CD4-positive, alpha-beta T cell treated with Interleukin-15 for 1 hour (primary cell): ENCODE results near the gene COBLL1.

ENCODE experiments used
- DNase-seq: peaks from one replicate; pipeline ENCODE4 v3.0.0-alpha.2; 2020

Gene COBLL1

DNA sequence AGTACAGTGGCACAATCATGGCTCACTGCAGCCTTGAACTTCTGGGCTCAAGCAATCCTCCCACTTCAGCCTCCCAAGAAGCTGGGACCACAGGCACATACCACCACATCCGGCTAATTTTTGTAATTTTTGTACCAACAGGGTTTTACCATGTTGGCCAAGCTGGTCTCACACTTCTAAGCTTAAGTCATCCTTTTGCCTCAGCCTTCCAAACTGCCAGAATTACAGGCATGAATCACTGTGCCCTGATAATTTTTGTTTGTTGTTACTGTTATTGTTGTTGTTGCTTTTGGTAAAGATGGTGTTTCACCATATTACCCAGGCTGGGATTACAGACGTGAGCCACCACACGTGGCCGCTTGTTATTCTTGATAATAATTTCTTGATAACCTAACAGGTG lies 10.5 kb upstream of the COBLL1 start:
- no peak for DNase-seq

DNA sequence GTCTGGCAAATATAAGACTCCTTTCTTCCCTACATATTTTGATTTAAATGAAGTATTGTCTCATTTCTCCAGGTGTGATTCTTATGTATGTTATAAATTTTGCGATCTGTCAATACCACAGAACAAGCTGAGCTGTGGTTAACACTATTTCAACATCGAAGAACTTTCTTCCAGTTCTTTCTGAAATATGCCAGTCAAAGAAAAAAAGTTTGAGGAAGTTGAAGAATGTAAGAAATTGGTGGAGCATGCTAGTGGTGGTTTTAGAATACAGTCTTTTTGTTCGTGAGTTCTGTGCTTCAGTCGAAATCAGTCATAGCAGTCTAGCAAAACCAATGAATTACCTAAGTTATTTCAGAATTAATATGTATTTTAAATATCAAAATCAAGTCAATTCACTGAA lies 8.6 kb upstream of the COBLL1 start:
- no peak for DNase-seq

DNA sequence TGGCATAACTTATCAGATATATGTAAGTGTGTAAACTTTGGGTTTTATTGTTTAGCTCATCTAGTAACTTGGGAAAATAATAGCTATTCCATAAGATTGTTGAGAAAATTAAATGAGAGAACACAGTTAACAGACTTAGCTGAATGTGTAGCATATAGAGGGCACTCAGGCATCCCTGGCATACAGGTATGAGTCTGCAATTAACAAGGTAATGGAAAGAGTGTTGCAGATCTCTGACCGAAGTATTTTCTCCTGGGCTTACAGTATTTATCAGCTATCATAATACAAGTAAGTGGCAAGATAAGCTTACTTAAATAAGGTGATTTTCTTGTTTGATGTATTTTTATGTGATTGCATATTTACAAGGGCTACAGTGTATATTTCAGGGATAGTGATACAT lies 7.9 kb upstream of the COBLL1 start:
- DNase-seq = no peak

DNA sequence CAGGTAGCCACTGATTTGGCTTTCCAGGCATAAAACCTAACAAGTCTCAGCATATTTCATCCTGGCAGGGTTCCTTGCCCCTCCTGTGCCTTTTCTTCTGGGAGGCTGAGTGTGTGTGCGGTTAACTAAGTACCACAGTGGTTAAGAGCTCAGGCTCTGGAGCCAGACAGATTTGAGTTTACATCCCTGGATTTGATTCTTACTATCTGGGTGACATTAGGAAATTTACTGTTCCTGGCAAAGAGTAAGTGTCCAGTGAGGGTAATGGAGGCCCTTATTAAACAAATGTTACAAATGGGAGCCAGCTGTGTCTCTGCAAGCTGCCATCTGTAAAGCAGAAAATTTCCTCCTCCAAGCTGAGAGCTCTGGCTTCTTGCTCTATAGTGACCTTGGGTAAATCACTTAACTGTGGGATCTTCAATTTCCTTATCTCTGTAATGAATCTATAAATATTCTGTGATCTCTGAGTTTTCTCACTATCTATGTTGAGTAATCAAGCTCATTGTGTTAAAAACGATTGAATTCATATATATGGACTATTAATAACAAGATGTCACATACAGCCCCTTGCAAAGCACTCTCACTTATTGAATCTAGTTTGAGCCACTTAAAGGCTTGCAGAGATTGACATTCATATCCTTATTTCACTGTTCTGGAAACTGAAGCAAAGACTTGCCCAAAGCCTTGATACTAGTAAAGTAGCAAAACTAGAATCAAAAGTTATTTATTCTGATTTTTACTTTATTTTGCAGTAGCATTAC lies 6.5 kb upstream of the COBLL1 start:
- DNase-seq = no peak

DNA sequence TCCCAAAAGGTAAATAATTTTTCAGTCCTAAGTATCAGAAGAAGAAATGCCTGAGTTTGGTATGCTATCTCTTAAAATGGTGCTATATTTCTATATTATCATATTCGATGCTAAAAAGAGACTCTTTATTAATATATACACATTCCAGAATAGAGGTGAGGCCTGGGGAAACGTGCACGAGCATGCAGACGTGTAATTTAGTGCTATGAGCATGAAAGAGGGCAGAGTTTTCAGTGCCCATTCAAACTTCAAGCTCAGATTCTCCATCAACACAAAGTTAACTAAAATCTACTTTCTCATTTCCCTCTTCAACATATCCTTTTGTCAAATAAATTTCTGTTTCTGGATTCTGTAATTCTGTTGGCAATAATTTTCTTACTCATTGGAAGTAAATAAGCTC lies 5.7 kb upstream of the COBLL1 start:
- no peak for DNase-seq

DNA sequence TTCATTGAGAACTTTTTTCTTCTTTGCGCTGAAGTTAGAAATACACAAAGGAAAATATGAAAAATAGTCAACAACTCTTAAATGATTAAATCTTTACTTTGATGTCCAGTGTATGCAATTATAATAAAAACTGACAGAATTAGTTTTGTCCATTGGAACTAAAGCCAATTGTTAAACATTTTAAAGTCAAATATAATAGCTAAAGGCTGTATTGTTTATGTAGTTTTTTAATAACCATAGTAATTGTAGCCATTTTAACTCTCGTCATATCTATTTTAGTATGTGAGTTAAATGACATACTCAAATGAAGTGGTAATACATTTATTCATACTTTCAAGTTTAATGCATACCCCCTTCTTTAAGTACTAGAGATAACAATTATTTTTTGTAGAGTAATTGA lies 4.7 kb upstream of the COBLL1 start:
- DNase-seq = no peak

DNA sequence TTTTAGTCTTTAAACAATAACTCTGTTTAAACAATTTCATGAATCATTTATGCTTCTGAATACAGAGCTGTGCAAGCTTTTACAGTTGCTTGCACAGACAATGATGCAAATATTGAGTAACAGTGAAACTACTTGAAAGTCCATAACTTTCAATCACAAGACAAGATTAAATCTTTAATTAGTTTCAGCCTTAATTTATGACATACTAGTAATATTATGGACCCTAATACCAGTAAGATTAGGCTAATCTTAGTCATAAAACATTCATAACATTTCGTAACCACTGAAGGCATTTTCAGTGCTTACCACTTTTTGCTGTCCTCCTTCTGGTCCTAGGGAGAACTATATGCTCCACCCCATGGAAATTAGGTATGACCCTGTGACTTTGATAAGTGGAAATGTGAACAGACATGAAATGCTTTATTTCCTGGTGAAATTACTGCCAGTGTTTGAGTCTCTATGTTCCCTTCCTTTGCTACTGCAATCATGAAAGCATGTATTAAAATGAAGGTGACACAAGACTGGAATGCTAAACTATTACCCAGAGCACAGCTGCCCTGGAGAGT lies 1.8 kb upstream of the COBLL1 start:
- DNase-seq = no peak

DNA sequence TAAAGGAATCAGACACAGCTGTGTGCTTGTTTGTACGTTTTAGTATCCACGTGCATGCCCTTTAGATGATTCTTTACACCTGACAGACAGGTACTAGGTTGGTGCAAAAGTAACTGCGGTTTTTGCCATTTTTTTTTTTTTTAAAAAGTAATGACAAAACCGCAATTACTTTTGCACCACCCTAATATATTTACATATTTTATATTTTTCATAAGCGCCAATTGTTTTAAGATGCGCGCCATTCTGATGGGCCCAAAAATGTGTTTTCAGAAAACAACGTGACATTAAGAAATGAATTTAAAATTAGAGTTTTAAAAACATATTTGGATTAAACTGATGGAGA lies 972 bp upstream of the COBLL1 start:
- DNase-seq = no peak

DNA sequence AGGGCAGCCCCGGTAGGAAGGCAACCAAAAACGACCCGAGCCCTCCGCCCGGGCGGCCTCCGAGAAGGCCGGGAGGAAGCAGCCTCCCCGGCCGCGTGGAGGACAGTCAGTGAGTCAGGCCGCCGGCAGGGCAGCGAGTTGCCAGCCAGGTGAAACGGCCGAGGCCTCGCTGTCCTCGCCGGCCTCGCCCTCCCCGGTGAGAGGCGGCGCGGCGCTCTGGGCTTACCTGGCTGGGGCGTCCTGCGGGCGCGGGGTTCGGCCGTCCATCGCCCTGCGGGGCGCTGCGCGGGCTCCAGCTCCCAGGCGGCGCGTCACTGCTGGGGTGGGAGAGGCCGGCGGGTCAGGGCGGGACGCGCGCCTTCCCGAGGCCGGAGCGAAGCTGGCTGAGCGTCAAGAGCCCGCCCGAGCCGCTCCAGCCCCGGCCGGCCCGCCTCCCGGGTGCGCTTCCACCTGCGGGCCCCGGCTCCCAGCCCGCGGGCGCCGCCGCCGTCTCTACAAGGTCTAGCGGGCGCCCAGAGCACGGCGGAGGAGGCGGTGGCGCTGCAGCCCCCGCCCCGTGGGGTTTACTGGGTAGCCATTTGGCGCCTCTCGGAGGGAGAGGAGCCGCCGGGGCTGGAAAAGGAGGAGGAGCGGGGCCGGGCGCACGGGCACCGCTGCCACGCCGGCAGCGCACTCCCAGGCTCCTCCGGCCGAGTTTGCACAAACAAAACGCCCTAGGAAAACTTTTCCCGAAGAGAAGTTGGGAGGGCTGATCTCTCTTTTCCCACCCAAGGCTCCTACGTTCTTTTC lies 499 bp downstream of the COBLL1 start:
- peak; percentile 52 for DNase-seq

DNA sequence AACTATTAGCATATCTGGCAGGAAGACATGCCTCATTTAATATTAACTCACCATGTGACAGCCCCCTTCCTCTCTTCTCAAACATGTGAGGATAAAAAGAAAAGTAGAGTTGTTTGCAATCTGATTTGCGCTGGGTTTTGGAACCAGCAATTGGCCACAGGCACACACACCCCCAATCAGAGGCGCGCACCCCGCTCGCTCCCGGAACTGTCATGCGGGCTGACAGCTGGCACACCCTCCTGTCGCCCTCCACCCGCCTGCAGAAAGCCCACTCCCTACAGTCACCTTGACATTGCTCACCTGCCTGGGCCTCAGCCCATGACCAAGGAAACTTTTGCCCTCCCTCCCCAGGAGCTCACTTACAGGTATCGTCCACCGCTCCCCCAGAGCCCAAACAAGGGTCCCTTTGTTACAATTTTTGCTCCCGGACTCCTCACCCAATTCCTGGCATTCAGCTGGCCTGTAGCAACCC lies 1.1 kb downstream of the COBLL1 start:
- peak; percentile 45 for DNase-seq

DNA sequence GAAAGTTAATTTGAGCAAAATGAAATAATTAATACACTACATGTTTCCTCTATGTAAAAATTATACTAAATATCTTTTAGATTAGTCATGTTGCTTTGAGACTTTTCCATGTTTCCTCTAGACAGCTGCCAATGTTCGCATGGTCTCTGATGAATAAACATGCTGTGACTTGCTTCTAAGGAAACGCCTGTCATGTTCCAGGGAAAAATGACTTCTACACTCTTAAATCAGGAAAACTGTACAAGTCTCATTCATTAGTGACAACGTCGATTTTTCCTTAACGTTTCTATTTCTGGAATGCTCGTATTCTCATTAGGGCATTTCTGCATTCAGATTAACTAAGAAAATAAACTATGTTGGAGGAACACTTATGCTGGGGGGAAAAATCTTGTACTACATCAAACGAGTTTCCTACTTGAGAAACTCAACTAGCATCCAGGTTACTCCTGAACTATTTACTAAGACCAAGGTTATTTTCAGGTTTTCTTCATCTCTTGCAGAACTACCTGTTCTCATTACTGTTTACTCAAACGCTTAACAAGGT lies 1.6 kb downstream of the COBLL1 start:
- DNase-seq = no peak

DNA sequence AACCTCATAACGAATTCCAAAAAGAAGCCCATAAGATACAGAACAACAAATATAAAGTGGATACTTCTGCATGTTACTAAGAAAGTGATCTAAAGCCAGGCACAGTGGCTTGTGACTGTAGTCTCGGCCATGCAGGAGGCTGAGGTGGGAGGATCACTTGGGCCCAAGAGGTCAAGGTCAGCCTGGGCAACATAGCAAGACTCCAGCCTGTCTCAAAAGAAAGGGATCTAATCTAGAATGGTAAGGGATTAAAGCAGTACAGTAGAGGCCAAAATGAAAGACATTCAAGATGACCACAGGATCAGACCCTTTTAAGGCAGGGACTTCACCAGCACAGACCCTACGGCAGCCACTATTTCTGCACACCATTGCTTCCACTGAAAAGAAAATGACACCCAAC lies 3.8 kb downstream of the COBLL1 start:
- no peak for DNase-seq

DNA sequence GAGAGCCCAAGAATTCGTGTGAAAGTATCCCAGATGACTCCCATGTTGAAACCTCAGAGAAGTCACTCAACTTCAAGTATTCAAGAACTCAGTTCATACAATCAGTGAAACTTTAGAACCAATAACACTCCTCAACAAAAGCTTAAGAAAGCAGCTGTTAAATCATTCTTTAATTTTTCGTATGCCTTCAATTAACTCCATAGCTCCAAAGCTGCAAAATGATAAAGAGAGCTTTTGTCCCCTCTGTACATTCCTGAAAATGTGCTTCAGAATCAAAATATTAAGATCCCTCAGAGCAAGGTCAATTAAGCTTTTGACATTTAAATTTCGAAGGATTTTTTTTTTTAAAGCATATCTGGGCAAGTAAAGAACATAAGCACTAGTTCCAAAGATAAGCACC lies 4.7 kb downstream of the COBLL1 start:
- no peak for DNase-seq

DNA sequence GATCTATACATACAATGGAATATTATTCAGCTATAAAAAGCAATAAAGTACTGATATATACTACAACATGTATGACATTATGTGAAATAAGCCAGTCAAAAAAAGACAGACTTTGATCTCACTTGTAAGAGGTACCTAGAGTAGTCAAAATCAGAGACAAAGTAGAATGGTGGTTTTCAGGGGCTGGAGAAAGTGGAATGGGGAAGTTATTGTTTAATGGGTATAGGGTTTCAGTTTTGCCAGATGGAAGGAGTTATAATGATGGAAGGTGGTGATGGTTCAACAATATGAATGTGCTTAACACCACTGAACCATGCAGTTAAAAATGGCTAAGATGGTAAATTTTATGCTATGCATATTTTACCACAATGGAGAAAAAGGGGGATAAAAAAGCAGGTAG lies 6.3 kb downstream of the COBLL1 start:
- DNase-seq = no peak

DNA sequence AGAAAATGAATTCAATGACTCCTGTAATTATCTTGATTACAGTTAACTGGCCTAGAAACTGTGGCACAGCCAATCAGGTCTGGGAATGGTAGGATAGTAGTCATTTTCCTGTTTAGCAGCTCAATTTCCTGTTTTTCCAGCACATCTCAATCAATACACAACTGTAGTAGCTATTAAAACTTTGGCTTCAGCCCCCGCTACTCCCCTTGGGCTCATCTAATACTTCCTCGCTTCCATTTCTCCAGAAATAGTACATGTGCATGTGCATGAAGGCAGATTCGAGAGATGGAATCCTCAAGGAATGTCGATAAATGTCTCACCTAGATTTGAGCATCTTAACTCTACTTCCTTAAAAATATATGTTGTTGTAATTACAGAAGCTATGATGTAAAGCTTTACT lies 9.7 kb downstream of the COBLL1 start:
- DNase-seq = no peak

DNA sequence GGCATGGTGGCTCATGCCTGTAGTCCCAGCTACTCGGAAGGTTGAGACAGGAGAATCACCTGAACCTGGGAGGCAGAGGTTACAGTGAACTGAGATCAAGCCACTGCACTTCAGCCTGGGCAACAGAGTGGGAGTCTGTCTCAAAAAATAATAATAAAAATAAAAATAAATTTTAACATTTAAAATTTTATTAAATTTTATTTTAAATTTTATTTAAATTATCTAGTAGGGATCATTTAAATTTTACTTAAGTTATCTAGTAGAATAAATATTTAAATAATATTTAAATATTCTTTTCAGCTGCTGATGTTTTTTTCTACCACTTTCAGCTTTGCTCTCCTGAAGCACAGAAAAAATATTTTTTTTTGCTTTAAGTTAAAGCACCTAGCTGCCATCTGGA lies 10.4 kb downstream of the COBLL1 start:
- DNase-seq = no peak

DNA sequence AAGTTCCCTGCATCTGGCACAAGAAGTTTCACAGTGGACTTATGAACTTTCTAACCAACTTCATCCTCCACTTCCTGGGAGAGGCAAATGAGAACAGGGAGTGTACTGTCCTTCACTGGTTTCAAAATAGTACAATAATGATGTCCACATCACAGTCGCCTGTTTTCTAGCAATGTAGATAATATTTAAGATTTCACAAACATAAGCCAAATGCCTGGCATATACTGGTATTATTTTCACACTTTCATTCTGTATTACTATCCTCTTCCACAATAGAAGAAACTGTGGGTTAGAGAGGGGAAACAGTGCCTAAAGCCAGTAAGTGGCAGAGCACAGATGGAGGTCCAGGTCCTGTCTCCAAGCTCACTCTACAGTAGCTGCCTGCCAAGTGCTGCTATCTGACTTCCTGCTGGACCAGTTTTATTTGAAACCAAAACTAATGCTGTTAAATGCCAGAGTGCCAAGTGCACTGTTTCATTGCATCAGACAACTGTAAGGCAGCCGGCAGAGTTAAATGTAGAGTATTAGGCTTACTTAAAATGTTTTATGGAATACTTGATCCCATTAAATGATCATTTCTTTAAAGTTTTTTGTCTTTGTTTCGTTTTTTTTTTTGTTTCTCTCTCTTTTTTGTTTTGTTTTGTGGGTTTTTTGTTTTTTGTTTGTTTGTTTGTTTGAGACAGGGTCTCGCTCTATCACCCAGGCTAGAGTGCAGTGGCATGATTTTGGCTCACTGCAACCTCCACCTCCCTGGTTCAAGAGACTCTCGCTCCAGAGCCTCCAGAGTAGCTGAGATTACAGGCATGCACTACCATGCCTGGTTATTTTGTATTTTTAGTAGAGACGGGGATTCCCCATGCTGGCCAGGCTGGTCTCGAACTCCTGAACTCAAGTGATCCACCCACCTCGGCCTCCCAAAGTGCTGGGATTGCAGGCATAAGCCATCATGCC lies 15.1 kb downstream of the COBLL1 start:
- no peak for DNase-seq

DNA sequence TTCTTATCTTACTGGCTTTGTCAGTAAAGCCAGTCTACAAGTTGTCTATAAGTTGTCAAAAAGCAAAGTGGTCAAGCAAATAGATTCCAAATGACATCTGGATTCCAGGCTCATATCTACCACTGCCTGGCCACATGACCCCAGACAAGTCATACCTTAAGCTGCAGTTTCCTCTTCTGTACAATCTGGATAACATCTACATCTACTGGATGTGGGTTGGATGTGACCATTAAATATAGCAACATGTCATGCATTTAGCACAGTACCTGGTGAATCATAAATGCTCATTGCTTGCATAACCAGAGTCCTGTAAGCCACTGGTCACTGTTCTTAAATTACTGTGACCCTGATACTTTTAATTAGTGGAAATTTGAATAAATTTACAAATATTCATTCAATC lies 16.8 kb downstream of the COBLL1 start:
- DNase-seq = no peak

DNA sequence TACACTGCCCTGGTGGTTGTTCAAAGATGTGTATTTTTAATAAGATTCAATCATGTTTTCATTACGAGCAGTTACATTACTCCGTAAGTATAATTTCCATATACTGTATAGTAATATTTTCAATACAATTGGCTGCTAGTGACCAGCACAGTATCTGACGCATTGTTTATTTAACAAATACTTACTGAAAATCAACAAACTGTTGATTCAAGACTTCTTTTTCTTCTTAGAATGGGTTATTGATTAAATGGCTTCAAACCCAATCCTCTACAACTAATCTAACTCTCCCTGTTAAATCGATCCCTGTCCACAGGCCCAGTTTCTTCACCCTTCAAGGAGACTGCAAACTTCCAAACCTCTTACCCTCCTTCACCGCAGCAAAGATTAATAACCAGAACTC lies 18.5 kb downstream of the COBLL1 start:
- no peak for DNase-seq

DNA sequence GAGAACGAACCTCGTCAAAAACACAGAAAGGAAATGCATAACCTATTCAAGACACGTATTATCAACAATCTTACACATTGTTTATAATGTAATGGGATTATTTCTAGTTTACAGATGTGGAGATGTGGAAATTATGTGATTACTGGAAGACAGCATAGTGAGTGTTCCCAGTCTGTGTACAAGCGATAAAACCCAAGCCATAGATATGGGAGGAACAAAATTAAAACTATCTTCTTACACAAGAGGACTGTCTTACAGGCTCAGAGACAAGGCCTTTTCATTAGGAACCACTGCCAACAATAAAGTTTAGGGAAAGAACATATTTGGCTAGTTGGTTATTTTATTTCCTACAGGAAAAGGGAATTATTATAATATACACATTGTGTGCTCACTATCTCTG lies 20.3 kb downstream of the COBLL1 start:
- DNase-seq = no peak

DNA sequence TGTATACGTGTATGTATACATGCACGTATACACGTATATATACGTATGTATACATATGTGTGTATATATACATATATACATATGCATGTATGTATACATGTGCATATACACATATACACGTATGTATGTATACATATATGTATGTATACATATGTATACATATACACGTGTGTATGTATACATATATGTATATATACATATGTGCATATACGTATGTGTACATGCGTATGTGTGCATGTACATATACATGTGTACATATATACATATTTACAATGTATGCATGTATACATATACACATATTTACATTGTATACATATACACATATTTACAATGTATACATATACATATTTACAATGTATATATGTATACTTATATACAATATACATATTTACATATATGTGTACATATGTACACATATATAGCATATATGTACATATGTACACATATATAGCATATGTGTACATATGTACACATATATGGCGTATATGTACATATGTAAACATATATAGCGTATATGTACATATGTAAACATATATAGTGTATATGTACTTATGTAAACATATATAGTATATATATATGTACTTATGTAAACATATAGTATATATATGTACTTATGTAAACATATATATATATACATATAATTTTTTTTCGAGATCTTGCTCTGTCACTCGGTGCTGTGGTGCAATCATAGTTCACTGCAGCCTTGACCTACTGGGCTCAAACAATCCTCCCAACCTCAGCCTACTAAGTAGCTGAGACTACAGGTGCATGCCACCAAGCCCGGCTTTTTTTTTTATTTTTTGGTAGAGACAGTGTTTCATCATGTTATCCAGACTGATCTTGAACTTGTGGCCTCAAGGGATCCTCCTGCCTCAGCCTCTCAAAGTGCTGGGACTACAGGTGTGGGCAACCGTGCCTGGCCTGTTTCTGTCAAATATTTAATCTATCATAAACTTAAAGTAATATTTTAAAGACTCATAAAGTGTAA lies 23.2 kb downstream of the COBLL1 start:
- DNase-seq = no peak

DNA sequence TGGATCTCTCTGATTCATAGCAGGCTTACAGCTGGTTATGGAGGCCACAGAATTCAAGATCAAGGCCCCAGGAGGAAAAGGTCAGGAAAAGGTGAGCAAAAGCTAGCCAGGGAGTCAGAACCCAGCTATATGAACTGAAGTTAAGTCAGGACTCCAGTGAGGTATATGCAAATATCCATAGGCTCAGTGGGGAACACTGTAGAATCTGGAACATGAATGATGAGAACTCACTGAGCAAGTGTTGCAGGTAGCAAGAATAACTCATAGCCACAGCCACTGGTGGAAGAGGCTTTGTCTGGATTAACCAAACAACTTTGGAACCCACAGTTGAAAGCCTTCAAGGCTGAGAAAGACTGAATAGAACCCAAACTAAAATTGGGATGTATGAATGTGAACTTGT lies 24.7 kb downstream of the COBLL1 start:
- DNase-seq = no peak
